WERI-Rb-1 (cell line): Measurements from ENCODE around the gene AFMID.
"Not testable (repeated sequence)": the region's sequence is repeated elsewhere in the genome, so short reads cannot be mapped to it uniquely, and the experiment has no call there.

Source experiments
- DNase-seq: peaks from one replicate; pipeline ENCODE4 v3.0.0-alpha.2; 2020
- H3K27ac ChIP-seq: fragments of 250-450 bp; sonication (Bioruptor Pico); 2 replicates; pipeline ENCODE4 v1.5.1; 2020; ENCODE audit warnings: mild to moderate bottlenecking, moderate library complexity
- H3K27me3 ChIP-seq: fragments of 250-450 bp; sonication (Bioruptor Pico); 2 replicates; pipeline ENCODE4 v1.5.1; 2021; ENCODE audit warnings: mild to moderate bottlenecking, low read depth, moderate library complexity; ENCODE audit not compliant: insufficient read depth, severe bottlenecking
- H3K36me3 ChIP-seq: fragments of 250-450 bp; sonication (Bioruptor Pico); 2 replicates; pipeline ENCODE4 v1.5.1; 2020; ENCODE audit warnings: mild to moderate bottlenecking, moderate library complexity
- H3K4me3 ChIP-seq: 2 replicates; pipeline ENCODE4 v1.5.1; 2011; ENCODE audit warnings: low read depth, mild to moderate bottlenecking, control low read depth, low read length
- H3K9me3 ChIP-seq: fragments of 250-450 bp; sonication (Bioruptor Pico); 2 replicates; pipeline ENCODE4 v1.5.1; 2021; ENCODE audit warnings: mild to moderate bottlenecking, moderate library complexity; ENCODE audit not compliant: severe bottlenecking
- TF ChIP-seq, protein P1 (sequence below): IDR thresholded peaks from 2 replicates; pipeline ENCODE4 v1.5.1; 2011; ENCODE audit warnings: low read depth, mild to moderate bottlenecking, control low read depth, inconsistent platforms, low read length

The AFMID gene

DNA sequence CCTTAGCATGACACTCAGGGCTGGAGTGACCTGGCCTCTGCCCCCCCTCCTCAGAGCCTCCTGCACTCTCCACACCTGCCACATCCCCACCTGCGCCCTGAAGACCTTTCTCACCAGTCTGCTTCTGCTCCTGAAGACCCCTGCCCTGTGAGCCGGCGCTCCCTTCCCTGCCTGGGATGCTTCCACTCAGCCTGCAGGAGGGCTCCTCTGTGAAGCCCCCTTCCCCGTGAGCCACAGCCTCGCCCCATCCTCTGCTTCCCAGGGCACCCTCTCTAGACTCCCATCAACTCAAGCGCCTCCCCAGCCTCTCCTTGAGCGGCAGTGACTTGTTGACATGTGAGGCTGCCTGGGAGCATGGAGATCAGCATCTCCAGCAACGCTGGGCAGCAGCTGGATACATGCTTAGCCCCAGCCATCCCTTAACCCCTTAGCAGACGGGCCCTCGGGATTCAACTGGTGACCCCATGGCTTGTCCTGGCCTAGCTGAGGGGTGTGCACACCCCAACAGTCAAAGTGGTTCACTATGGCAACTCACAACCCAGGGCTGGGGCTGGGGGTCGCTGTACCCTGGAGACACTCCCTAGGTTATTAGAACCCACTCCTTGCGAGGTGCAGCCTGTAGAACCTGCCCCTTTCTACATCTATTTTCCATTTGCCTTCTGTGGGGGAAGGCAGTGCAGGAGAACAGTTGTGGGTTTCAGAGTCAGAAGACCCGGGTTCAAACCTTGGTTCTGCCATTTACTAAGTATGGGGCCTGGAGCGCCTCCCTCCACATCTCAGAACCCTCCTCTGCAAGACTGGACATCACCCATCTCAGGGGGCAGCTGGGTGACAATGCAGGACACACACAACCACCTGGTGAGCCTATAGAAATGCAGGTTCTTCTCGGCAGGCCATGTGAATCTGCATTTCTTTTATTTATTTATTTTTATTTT is 65.8 kb downstream of the AFMID start:
- peak; percentile 19 for DNase-seq
- no peaks in the 10 kb centered on the region for H3K27me3 ChIP-seq
- no peak overlapping the region for H3K4me3 ChIP-seq
- H3K9me3 ChIP-seq: no peaks in the 10 kb centered on the region
- H3K36me3 ChIP-seq: peaks cover 3% of the 10 kb centered on the region
- TF ChIP-seq, protein P1, sequence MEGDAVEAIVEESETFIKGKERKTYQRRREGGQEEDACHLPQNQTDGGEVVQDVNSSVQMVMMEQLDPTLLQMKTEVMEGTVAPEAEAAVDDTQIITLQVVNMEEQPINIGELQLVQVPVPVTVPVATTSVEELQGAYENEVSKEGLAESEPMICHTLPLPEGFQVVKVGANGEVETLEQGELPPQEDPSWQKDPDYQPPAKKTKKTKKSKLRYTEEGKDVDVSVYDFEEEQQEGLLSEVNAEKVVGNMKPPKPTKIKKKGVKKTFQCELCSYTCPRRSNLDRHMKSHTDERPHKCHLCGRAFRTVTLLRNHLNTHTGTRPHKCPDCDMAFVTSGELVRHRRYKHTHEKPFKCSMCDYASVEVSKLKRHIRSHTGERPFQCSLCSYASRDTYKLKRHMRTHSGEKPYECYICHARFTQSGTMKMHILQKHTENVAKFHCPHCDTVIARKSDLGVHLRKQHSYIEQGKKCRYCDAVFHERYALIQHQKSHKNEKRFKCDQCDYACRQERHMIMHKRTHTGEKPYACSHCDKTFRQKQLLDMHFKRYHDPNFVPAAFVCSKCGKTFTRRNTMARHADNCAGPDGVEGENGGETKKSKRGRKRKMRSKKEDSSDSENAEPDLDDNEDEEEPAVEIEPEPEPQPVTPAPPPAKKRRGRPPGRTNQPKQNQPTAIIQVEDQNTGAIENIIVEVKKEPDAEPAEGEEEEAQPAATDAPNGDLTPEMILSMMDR: no peak
- no peak overlapping the region for H3K27ac ChIP-seq

- H3K27ac ChIP-seq: not testable (repeated sequence)
Observed at GRCh38 chr17:78253636-78253945, 66.4 kb downstream of the AFMID start.

GRCh38 chr17:78253946-78254672 is 66.9 kb downstream of the AFMID start:
- peak overlapping the region; percentile 86 for H3K27ac ChIP-seq
- peak overlapping the region; percentile 83 for H3K4me3 ChIP-seq
- no peaks in the 10 kb centered on the region for H3K9me3 ChIP-seq
- peak; percentile 95 for DNase-seq
- H3K36me3 ChIP-seq: peaks cover 3% of the 10 kb centered on the region
- TF ChIP-seq, protein P1: no peak
- no peaks in the 10 kb centered on the region for H3K27me3 ChIP-seq

More at GRCh38 chr17:78253636-78253945, 66.4 kb downstream of the AFMID start:
- not testable (repeated sequence) for H3K9me3 ChIP-seq, H3K36me3 ChIP-seq, DNase-seq, H3K27me3 ChIP-seq
- H3K4me3 ChIP-seq: peak overlapping the region; percentile 83

DNA sequence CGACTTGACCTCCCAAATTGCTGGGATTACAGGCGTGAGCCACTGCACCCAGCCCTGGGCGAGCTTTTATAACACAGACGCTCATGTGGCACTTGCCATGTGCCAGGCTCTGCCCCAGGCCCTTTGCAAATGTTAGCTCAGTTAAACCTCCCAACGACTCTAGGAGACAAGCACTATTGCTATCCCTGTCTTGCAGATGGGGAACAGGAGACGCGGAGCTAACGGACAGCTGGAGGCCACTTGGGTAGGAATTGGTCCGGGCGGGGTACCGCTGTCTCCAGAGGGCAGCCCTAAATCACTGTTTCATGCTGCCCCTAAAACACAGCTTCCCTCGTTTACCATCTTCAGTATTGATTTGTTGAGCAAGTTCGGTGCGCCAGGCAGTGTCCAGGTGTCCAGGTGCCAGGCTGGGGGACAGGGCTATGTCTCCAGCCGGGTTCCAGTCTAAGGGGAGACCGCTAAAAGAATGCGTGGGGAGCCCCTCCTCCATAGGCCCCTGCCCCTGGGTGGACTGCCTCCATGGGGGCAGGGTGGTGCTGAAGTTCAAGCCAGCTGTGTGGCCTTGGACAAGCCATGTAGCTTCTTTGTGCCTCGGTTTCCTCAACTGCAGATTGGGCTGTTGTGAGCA is 68.0 kb downstream of the AFMID start:
- H3K4me3 ChIP-seq: no peak overlapping the region
- DNase-seq: no peak
- H3K27me3 ChIP-seq: no peaks in the 10 kb centered on the region
- no peak overlapping the region for H3K27ac ChIP-seq
- H3K9me3 ChIP-seq: no peaks in the 10 kb centered on the region
- H3K36me3 ChIP-seq: peaks cover 3% of the 10 kb centered on the region
- TF ChIP-seq, protein P1: no peak

- H3K36me3 ChIP-seq: peaks cover 3% of the 10 kb centered on the region
- H3K9me3 ChIP-seq: no peaks in the 10 kb centered on the region
- no peaks in the 10 kb centered on the region for H3K27me3 ChIP-seq
- peak; percentile 60 for DNase-seq
- peak overlapping the region; percentile 9 for H3K27ac ChIP-seq
- TF ChIP-seq, protein P1: no peak
- H3K4me3 ChIP-seq: no peak overlapping the region
Observed at GRCh38 chr17:78255953-78256706, 69.0 kb downstream of the AFMID start.
